ENCODE measurements around the gene P2RY2.
"Not testable (repeated sequence)": the region's sequence is repeated elsewhere in the genome, so short reads cannot be mapped to it uniquely, and the experiment has no call there.

Gene P2RY2

GRCh38 chr11:73229321-73229895 lies 11.3 kb downstream of the P2RY2 start:
- DNase-seq = no peak

- DNase-seq = no peak
These were observed 12.1 kb downstream of the P2RY2 start for GRCh38 chr11:73229896-73230875.

GRCh38 chr11:73230931-73231330 lies 12.8 kb downstream of the P2RY2 start:
- DNase-seq = no peak

DNA sequence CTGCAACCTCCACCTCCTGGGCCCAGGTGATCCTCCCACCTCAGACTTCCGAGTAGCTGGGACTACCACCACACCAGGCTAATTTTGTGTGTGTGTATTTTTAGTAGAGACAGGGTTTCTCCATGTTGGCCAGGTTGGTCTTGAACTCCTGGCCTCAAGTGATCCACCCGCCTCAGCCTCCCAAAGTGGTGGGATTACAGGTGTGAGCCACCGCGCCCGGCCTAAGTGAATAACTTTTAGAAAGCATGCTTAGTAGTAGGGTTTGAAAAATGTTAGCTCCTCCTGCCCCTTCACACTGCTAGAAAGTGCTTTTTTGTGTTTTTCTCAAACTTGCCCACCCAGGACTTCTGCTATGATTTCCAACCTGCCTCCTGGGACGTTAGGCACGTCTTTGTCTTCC lies 14.4 kb downstream of the P2RY2 start:
- not testable (repeated sequence) for DNase-seq

- no peak for DNase-seq
These were observed 15.1 kb downstream of the P2RY2 start for GRCh38 chr11:73233211-73233610.

DNA sequence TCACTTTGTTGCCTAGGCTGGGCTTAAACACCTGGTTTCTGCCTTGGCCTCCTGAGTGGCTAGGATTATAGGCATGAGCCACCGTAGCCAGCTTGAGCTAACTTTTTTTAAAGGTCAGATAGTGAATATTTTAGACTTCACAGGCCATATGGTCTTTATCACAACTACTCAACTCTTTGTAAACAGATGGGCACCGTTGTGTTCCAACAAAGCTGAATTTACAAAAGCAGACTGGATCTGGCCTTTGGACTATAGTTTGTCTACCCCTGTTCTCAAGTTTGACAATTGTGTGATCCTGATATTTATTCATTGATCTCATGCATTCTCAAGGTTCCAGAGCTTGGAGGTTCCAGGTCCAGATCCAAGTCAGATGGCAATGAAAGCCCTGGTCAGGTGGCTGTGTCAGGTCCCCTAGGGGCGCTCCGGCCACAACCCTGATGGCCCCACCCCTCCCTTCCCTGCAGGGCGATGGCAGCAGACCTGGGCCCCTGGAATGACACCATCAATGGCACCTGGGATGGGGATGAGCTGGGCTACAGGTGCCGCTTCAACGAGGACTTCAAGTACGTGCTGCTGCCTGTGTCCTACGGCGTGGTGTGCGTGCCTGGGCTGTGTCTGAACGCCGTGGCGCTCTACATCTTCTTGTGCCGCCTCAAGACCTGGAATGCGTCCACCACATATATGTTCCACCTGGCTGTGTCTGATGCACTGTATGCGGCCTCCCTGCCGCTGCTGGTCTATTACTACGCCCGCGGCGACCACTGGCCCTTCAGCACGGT lies 15.8 kb downstream of the P2RY2 start:
- DNase-seq = no peak

DNA sequence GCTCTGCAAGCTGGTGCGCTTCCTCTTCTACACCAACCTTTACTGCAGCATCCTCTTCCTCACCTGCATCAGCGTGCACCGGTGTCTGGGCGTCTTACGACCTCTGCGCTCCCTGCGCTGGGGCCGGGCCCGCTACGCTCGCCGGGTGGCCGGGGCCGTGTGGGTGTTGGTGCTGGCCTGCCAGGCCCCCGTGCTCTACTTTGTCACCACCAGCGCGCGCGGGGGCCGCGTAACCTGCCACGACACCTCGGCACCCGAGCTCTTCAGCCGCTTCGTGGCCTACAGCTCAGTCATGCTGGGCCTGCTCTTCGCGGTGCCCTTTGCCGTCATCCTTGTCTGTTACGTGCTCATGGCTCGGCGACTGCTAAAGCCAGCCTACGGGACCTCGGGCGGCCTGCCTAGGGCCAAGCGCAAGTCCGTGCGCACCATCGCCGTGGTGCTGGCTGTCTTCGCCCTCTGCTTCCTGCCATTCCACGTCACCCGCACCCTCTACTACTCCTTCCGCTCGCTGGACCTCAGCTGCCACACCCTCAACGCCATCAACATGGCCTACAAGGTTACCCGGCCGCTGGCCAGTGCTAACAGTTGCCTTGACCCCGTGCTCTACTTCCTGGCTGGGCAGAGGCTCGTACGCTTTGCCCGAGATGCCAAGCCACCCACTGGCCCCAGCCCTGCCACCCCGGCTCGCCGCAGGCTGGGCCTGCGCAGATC lies 16.5 kb downstream of the P2RY2 start:
- DNase-seq = no peak

DNA sequence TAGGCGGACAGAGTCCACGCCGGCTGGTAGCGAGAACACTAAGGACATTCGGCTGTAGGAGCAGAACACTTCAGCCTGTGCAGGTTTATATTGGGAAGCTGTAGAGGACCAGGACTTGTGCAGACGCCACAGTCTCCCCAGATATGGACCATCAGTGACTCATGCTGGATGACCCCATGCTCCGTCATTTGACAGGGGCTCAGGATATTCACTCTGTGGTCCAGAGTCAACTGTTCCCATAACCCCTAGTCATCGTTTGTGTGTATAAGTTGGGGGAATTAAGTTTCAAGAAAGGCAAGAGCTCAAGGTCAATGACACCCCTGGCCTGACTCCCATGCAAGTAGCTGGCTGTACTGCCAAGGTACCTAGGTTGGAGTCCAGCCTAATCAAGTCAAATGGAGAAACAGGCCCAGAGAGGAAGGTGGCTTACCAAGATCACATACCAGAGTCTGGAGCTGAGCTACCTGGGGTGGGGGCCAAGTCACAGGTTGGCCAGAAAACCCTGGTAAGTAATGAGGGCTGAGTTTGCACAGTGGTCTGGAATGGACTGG lies 17.2 kb downstream of the P2RY2 start:
- DNase-seq = no peak

DNA sequence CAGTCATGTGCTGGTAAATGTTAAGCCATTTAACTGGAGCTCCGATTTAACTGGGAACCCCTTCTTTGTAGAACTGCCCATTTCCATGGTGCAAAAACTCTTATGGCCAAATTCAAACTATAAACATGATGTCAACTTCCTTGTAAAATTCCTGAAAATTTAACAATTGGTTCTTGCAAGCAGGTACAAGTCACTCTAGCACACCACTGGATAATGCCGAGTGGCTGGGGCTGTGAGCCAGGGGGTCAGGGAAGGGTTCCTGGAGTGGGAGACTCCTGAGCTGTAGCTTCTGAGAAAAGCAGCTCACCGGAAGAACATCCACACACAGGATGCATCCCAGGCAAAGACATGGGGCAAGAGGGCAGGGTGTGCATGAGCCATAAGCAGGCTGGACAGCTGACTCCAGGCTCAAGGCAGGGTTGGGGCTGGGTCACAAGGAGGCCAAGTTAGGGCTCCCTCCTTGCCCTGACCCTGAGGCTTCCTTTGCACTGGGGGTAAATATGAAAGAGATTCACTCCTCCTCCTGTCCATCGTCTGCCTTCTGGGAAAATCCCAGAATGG lies 18.2 kb downstream of the P2RY2 start:
- DNase-seq = no peak

DNA sequence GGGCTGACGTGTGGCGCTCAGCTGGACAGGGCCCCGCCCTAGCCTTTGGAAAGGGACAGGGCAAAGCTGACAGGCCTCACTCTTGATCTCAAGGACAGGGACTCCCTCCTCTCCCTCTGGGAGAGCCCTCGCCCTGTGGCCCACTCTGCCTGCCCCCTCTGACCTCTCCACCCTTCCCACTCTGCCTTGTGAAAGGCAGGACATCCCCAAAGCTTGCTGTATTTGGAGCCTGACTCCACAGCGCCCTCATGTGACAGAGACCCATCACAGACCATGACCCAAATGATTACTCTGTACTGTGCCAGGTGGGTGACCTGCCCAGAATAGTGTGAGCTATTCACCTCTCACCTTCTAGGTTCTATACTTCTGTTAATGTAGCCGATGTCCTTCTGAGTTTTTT lies 18.8 kb downstream of the P2RY2 start:
- peak; percentile 57 for DNase-seq

GRCh38 chr11:73237471-73238290 lies 19.6 kb downstream of the P2RY2 start:
- DNase-seq = no peak

- no peak for DNase-seq
These were observed 21.0 kb downstream of the P2RY2 start for GRCh38 chr11:73239111-73239521.

GRCh38 chr11:73239571-73240189 lies 21.6 kb downstream of the P2RY2 start:
- DNase-seq = no peak

DNA sequence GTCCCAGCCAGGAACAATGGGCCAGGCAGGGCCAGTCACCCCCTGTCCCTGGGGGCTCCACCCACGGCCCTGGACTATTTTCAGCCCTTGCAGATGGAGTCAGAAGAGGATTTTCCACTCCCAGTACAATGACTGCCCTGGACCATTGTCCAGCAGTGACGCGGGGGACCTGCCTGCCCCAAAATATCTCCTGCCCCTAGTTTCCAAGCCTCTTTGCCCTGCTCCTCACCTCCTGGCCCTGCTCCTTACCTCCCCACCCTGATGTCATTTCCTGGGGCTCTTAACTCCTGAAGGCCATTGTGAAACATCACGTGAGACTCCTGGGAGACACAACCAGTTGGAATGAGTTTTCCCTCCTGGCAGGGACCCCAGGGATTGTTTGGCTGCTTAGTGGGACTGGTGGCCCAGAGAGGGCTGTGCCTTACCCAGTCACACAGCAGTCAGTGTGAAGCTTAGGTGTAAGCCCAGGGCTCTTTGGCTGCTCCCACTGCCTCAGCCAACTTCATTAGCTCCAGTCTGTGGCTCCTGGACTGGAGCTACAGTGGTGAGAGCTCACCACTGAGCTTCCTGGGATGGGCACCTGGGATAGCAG lies 22.2 kb downstream of the P2RY2 start:
- DNase-seq = no peak

DNA sequence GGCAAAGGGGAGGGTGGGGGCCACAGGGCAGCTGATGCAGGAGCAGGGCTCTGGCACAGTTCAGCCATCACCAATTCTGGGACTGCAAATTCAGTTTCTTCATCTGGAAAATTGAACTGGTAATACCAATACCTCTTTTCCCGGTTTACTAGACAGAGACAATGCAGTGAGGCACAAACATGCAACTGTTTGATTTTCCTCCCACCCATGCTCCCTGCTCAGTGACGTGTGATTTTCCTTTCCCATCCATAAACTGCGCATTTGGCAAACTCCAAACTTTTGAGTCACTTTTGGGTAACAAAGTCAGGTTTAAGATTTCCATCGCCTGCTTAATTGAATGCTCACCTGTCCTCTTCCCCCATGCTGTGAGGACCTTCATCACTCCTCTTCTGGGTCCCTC lies 23.2 kb downstream of the P2RY2 start:
- no peak for DNase-seq

- DNase-seq = peak; percentile 86
These were observed 24.4 kb downstream of the P2RY2 start for GRCh38 chr11:73242251-73243092.

GRCh38 chr11:73243093-73243485 lies 25.0 kb downstream of the P2RY2 start:
- no peak for DNase-seq

DNA sequence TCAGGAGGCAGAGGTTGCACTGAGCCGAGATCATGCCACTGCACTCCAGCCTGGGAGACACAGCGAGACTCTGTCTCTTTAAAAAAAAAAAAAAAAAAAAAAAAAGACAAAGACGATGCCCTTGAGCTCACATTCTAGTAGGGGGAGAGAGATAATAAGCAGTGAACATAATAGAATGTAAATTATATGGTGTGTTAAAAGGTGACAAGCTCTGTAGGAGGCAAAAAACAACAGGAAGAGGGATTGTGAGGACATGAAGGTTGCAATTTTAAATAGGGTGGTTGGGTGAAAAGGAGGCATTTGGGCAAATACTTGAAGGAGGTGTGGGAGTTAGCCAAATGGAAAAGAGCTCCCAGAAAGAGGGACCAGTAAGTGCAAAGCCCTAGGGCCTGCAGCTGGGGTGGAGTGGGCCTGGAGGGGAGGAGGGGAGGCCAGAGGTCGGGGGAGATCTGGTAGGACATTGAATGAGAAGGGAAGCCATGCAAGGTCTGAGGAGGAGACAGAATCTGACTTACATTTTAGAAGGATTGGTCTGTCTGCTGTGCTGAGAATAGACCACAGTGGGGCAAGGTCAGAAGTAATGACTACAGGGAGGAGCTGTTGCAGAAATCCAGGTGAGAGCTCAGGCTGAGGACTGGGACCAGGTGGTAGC lies 26.6 kb downstream of the P2RY2 start:
- peak; percentile 89 for DNase-seq

DNA sequence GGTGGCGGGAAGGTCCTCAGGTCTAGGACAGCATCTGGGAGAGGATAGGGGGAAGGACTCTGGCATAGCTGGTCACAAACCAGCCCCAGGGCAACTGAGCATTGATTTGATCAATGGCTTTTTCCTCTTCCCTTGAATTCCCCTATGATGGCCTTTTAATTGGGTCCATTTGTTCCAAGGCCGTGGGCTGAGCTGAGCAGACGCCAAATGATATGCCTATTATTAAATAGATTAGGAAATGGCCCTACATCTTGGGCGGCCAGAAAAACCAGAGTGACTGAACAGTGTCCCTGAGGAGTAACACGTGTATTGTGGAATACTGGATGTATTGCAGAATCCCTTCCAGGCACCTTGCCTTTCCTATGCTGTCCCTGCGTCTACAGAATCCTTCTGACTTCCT lies 27.4 kb downstream of the P2RY2 start:
- DNase-seq = peak; percentile 60
